ENCODE measurements around the gene LAMTOR2. TPM values are rescaled to one million over a fixed set of nuclear protein-coding genes. Genes with fewer than 3 reads are reported as not detected.
A peak's percentile ranks its signal among the peaks of the same experiment; 100 is the strongest.

LAMTOR2 gene
- total RNA-seq, 1 experiment from 2014 or later: 50.6 TPM

DNA sequence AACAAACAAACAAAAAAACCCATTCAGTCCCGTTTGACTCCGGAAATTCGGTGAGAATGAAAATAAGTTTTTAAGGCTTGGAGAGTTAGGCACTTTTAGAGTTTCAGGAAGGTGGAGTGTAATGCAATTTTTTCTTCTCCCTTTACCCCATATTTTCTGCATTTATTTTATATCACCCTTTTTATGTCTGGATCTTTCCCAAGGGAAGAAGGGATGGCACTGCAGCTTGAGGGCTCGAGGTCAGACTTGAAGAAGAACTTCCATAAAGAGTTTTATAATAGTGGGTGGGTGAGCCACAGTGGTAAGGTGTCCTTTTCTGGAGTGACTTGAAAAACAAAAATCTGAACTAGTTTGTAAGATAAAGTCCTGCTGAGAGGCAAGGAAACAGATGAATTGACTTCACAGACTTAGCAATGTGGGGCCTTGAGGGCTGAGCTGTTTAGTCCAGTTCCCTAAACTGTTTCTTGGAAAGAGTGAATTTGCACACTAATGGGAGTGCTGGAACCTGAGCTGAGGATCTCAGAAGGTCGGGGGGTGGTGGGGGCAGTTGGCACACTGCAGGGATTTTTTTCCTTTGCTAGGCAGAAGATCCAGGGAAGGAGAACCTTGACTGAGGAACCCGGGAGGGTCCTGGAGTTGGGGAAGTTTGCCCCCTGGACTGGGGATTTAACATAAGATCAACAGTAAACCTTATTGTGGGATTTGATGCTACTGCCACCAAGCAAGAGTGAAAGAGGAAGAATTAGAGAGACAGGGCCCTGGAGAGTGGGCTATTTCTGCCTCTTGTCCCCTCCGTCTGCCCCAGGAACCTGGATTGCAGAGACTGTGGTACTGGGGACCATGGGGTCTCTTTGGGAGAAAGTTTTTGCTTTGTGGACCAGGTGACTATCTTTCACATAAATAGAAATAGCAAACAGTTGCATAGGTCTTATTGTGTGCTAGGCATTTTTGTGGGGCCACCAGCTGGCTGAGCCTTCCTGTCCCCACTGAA, 29.5 kb downstream of the LAMTOR2 start:
- H2BK12ac ChIP-seq (ENCODE audit: insufficient read length, low read depth, low read length): no peak overlapping the region
- no peak overlapping the region for H2BK20ac ChIP-seq (ENCODE audit: low read depth, low read length, poor library complexity, severe bottlenecking)
- Mint-ChIP-seq H3K4me3 (peak overlapping the region; percentile 88 to 96), H3K4me1 (peaks cover 41 to 53% of the 10 kb centered on the region in 2 experiments), H3K9me3 (no peaks in the 10 kb centered on the region; a peak in 1 of 5 replicates), H3K27me3 (ENCODE audit: low read depth) (no peaks in the 10 kb centered on the region), H3K36me3 (ENCODE audit: insufficient read depth in 1 of 3, low read depth in 3 of 3) (peaks cover 10 to 17% (median 12%) of the 10 kb centered on the region in 3 experiments; a peak in 6 of 7 replicates), H3K27ac (peak overlapping the region; percentile 86 to 98 (median 97); a peak in 3 of 7 replicates)
- H3K23me2 ChIP-seq (ENCODE audit: insufficient read length, low read depth, low read length, poor library complexity, severe bottlenecking): peaks cover 18% of the 10 kb centered on the region
- no peaks in the 10 kb centered on the region for H3K27me3 ChIP-seq (ENCODE audit: insufficient read depth, low read length)
- no peak overlapping the region for H3K23ac ChIP-seq (ENCODE audit: insufficient read length, low read depth, low read length)
- H2BK120ac ChIP-seq (ENCODE audit: low read depth, low read length, poor library complexity, severe bottlenecking): no peak overlapping the region
- TF ChIP-seq, protein P1, sequence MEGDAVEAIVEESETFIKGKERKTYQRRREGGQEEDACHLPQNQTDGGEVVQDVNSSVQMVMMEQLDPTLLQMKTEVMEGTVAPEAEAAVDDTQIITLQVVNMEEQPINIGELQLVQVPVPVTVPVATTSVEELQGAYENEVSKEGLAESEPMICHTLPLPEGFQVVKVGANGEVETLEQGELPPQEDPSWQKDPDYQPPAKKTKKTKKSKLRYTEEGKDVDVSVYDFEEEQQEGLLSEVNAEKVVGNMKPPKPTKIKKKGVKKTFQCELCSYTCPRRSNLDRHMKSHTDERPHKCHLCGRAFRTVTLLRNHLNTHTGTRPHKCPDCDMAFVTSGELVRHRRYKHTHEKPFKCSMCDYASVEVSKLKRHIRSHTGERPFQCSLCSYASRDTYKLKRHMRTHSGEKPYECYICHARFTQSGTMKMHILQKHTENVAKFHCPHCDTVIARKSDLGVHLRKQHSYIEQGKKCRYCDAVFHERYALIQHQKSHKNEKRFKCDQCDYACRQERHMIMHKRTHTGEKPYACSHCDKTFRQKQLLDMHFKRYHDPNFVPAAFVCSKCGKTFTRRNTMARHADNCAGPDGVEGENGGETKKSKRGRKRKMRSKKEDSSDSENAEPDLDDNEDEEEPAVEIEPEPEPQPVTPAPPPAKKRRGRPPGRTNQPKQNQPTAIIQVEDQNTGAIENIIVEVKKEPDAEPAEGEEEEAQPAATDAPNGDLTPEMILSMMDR (conservative IDR thresholded peaks at IDR 0.05): no peak
- H4K20me1 ChIP-seq (ENCODE audit: control insufficient read depth, insufficient read depth, insufficient read length): no peaks in the 10 kb centered on the region
- H3T11ph ChIP-seq (ENCODE audit: low read length): no peak overlapping the region
- no peaks in the 10 kb centered on the region for H3K79me1 ChIP-seq (ENCODE audit: insufficient read depth, low read depth, low read length, poor library complexity, severe bottlenecking)
- no peak overlapping the region for H3K9ac ChIP-seq (ENCODE audit: extremely low read depth, insufficient read length, low read length)
- H3K79me2 ChIP-seq (ENCODE audit: insufficient read depth, low read length): peaks cover 16% of the 10 kb centered on the region; the same call in 1 of the 2 replicates
- H2BK15ac ChIP-seq (ENCODE audit: low read depth, low read length): no peak overlapping the region
- H2AFZ ChIP-seq (ENCODE audit: low read length): no peak overlapping the region
- H3K14ac ChIP-seq (ENCODE audit: insufficient read depth, low read length): no peak overlapping the region
- DNase-seq: no peak
- no peak overlapping the region for H3K4ac ChIP-seq (ENCODE audit: low read depth, low read length)
- WGBS (ENCODE audit: extremely low coverage, insufficient read length, low lambda C conversion rate): no CpG with 5 or more reads among the region's 7 CpGs
- peak overlapping the region; percentile 44 for H3K4me2 ChIP-seq (ENCODE audit: insufficient read depth, insufficient read length, low read length)
- no peak overlapping the region for H2AK5ac ChIP-seq (ENCODE audit: insufficient read length, low read length)
- no peak overlapping the region for H3K56ac ChIP-seq (ENCODE audit: insufficient read length, low read depth, low read length)
- H3K18ac ChIP-seq (ENCODE audit: insufficient read length, low read depth, low read length): no peak overlapping the region
- H3K4me1 ChIP-seq (ENCODE audit: insufficient read depth, low read length): peaks cover 9% of the 10 kb centered on the region
- H2BK5ac ChIP-seq (ENCODE audit: insufficient read length, low read length): no peak overlapping the region
- H3K27ac ChIP-seq (ENCODE audit: insufficient read length, low read depth, low read length): no peak overlapping the region
- H4K91ac ChIP-seq (ENCODE audit: insufficient read length, low read depth, low read length): no peak overlapping the region
- H4K8ac ChIP-seq (replicated peaks; ENCODE audit: insufficient read length, low read depth, low read length): no peak overlapping the region
- no peak overlapping the region for H4K5ac ChIP-seq (ENCODE audit: insufficient read length, low read depth, low read length)
- no peaks in the 10 kb centered on the region for H3K9me3 ChIP-seq (ENCODE audit: control insufficient read depth, low read depth, low read length)

Measured in H9 (cell line).